Nephron progenitor cell (in vitro differentiated cells): Measurements from ENCODE around the gene FAM3C.

Experiments
- DNase-seq: peaks from one replicate; pipeline ENCODE4 v3.0.0; 2021
- H3K27ac Mint-ChIP-seq: 2 replicates; pipeline ENCODE4 v1.8.0; 2021; ENCODE audit warnings: mild to moderate bottlenecking, moderate library complexity, mixed read lengths
- H3K27me3 Mint-ChIP-seq: 2 replicates; pipeline ENCODE4 v1.8.0; 2021; ENCODE audit warnings: mild to moderate bottlenecking, low read depth, mixed read lengths; ENCODE audit not compliant: poor library complexity
- H3K36me3 Mint-ChIP-seq: 2 replicates; pipeline ENCODE4 v1.8.0; 2021; ENCODE audit warnings: low read depth, mixed read lengths
- H3K4me1 Mint-ChIP-seq: 2 replicates; pipeline ENCODE4 v1.8.0; 2021; ENCODE audit warnings: mixed read lengths
- H3K4me3 Mint-ChIP-seq: 2 replicates; pipeline ENCODE4 v1.8.0; 2021; ENCODE audit warnings: mild to moderate bottlenecking, moderate library complexity, mixed read lengths
- H3K9me3 Mint-ChIP-seq: 2 replicates; pipeline ENCODE4 v1.8.0; 2021; ENCODE audit warnings: mild to moderate bottlenecking, moderate library complexity, mixed read lengths
- CTCF ChIP-seq: fragments of 200-600 bp; sonication (generic); IDR thresholded peaks from 2 replicates; pipeline ENCODE4 v1.5.0; 2021; ENCODE audit warnings: antibody characterized with exemption

Gene FAM3C

DNA sequence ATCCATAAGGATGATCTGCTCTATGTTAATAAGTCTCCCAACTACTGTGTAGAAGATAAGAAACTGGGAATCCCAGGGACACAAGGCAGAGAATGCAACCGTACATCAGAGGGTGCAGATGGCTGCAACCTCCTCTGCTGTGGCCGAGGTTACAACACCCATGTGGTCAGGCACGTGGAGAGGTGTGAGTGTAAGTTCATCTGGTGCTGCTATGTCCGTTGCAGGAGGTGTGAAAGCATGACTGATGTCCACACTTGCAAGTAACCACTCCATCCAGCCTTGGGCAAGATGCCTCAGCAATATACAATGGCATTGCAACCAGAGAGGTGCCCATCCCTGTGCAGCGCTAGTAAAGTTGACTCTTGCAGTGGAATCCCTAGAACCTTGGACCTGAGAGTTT lies 57.0 kb downstream of the FAM3C start:
- Mint-ChIP-seq H3K9me3 (no peaks in the 10 kb centered on the region), H3K4me3 (no peak overlapping the region), H3K4me1 (peaks cover 10% of the 10 kb centered on the region), H3K36me3 (no peaks in the 10 kb centered on the region), H3K27ac (no peak overlapping the region), H3K27me3 (no peaks in the 10 kb centered on the region)
- no peak for TF ChIP-seq CTCF
- no peak for DNase-seq

GRCh38 chr7:121337398-121337797 lies 58.7 kb downstream of the FAM3C start:
- no peak for TF ChIP-seq CTCF
- H3K36me3 Mint-ChIP-seq = no peaks in the 10 kb centered on the region
- DNase-seq = no peak
- H3K4me1 Mint-ChIP-seq = peaks cover 5% of the 10 kb centered on the region
- no peaks in the 10 kb centered on the region for H3K9me3 Mint-ChIP-seq
- no peaks in the 10 kb centered on the region for H3K27me3 Mint-ChIP-seq
- no peak overlapping the region for H3K4me3 Mint-ChIP-seq
- no peak overlapping the region for H3K27ac Mint-ChIP-seq

GRCh38 chr7:121336579-121336978 lies 59.5 kb downstream of the FAM3C start:
- Mint-ChIP-seq H3K27ac (no peak overlapping the region), H3K36me3 (no peaks in the 10 kb centered on the region), H3K4me1 (peaks cover 2% of the 10 kb centered on the region), H3K27me3 (peaks cover 6% of the 10 kb centered on the region), H3K4me3 (no peak overlapping the region), H3K9me3 (no peaks in the 10 kb centered on the region)
- TF ChIP-seq CTCF = no peak
- DNase-seq = no peak

- H3K36me3 Mint-ChIP-seq = no peaks in the 10 kb centered on the region
- H3K9me3 Mint-ChIP-seq = no peaks in the 10 kb centered on the region
- H3K4me1 Mint-ChIP-seq = peaks cover 11% of the 10 kb centered on the region
- peaks cover 21% of the 10 kb centered on the region for H3K27me3 Mint-ChIP-seq
- no peak for TF ChIP-seq CTCF
- DNase-seq = no peak
- H3K4me3 Mint-ChIP-seq = no peak overlapping the region
- no peak overlapping the region for H3K27ac Mint-ChIP-seq
Observed at GRCh38 chr7:121334875-121335648, 61.0 kb downstream of the FAM3C start.

DNA sequence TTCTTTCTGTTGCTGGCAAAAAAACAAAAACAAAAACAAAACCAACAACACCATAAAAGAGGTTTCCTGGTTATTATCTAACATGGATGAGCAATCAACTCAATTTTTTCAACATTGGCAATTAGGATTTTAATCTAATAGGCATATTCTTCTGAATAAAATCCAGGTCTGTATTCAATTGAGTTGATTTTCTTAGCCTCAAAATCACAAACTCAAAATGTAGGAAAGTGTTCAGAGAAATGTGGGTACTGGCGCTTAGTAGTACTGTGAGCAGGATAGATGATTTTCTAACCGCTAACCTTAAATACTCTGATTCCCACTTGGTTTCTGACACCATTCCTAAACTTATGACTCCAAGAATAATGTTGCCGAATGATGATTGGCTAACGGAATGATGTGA lies 61.7 kb downstream of the FAM3C start:
- no peaks in the 10 kb centered on the region for H3K36me3 Mint-ChIP-seq
- H3K4me3 Mint-ChIP-seq = no peak overlapping the region
- no peak for TF ChIP-seq CTCF
- H3K27me3 Mint-ChIP-seq = peaks cover 28% of the 10 kb centered on the region
- no peak for DNase-seq
- H3K9me3 Mint-ChIP-seq = no peaks in the 10 kb centered on the region
- peaks cover 18% of the 10 kb centered on the region for H3K4me1 Mint-ChIP-seq
- no peak overlapping the region for H3K27ac Mint-ChIP-seq

DNA sequence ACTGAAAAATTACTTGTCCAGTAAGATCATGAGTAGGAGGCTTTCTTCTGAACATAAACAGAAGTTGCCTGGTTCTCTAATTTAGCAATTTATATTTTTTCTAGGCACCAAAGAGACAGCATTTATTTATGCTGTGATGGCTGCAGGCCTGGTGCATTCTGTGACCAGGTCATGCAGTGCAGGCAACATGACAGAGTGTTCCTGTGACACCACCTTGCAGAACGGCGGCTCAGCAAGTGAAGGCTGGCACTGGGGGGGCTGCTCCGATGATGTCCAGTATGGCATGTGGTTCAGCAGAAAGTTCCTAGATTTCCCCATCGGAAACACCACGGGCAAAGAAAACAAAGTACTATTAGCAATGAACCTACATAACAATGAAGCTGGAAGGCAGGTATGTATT lies 64.5 kb downstream of the FAM3C start:
- Mint-ChIP-seq H3K4me3 (peak overlapping the region; percentile 38), H3K36me3 (no peaks in the 10 kb centered on the region), H3K27ac (no peak overlapping the region), H3K9me3 (peaks cover 4% of the 10 kb centered on the region), H3K4me1 (peaks cover 28% of the 10 kb centered on the region), H3K27me3 (peaks cover 48% of the 10 kb centered on the region)
- TF ChIP-seq CTCF = no peak
- DNase-seq = peak; percentile 10
